K562 (cell line): ENCODE results near the gene MED15. TPM values are rescaled to one million over a fixed set of nuclear protein-coding genes. Genes with fewer than 3 reads are reported as not detected.
A peak's percentile ranks its signal among the peaks of the same experiment; 100 is the strongest.

ENCODE experiments used
- CHD4 ChIP-seq: fragments of 200-600 bp; sonication (generic); IDR thresholded peaks from 3 replicates; pipeline ENCODE4 v1.6.1; 2012; ENCODE audit warnings: low read depth, mild to moderate bottlenecking, mixed read lengths, low read length, inconsistent platforms; ENCODE audit not compliant: insufficient read depth, insufficient replicate concordance, poor library complexity, severe bottlenecking
- KDM4B ChIP-seq, 2 experiments: fragments of 450-650 bp in 1 of 2; sonication (generic) in 1 of 2; IDR thresholded peaks; 2 replicates each; pipeline ENCODE4 v1.6.1; 2016 to 2017; ENCODE audit warnings: borderline replicate concordance in 2 of 2, antibody characterized with exemption in 1 of 2, low read depth in 1 of 2, mild to moderate bottlenecking in 1 of 2
- NCOA6 ChIP-seq: fragments of 450-650 bp; IDR thresholded peaks from 2 replicates; pipeline ENCODE4 v1.6.1; 2017; ENCODE audit warnings: mild to moderate bottlenecking
- NR1H2 ChIP-seq: sonication (generic); formaldehyde crosslinking; IDR thresholded peaks from 2 replicates; pipeline ENCODE4 v1.4.0; 2020; ENCODE audit warnings: mild to moderate bottlenecking, missing genetic modification reagents
- PREB ChIP-seq: sonication (generic); formaldehyde crosslinking; IDR thresholded peaks from 2 replicates; pipeline ENCODE4 v1.8.1; 2023; ENCODE audit warnings: mild to moderate bottlenecking, missing genetic modification reagents
- SP2 ChIP-seq: IDR thresholded peaks from 2 replicates; pipeline ENCODE4 v1.6.1; 2011; ENCODE audit warnings: mild to moderate bottlenecking, low read depth, low read length, moderate library complexity; ENCODE audit not compliant: poor library complexity, severe bottlenecking; ENCODE audit errors: extremely low read depth
- TSHZ1 ChIP-seq: fragments of 250-450 bp; sonication (Bioruptor Pico); IDR thresholded peaks from 2 replicates; pipeline ENCODE4 v1.4.0; 2020; ENCODE audit warnings: mild to moderate bottlenecking, moderate library complexity
- XRCC4 ChIP-seq: IDR thresholded peaks from one replicate; pipeline ENCODE4 v1.6.1; 2011; ENCODE audit not compliant: insufficient read depth, insufficient read length; ENCODE audit errors: extremely low read depth
- ZBTB11 ChIP-seq, 3 experiments: fragments of 200-800 bp in 1 of 3; fragments of 250-450 bp in 1 of 3; fragments of 450-650 bp in 1 of 3; sonication (Bioruptor Pico) in 1 of 3; sonication (Bioruptor generic) in 1 of 3; formaldehyde crosslinking in 1 of 3; IDR thresholded peaks; 2 replicates each; pipeline versions ENCODE4 v1.6.1 to v1.8.0; 2016 to 2022; ENCODE audit warnings: mild to moderate bottlenecking in 2 of 3, missing genetic modification characterization in 2 of 3, missing compliant biosample characterization in 1 of 3, moderate library complexity in 1 of 3
- ZNF174 ChIP-seq: fragments of 250-450 bp; sonication (Bioruptor Pico); IDR thresholded peaks from 2 replicates; pipeline ENCODE4 v1.4.0; 2020; ENCODE audit warnings: mild to moderate bottlenecking
- ZNF282 ChIP-seq: sonication (generic); formaldehyde crosslinking; IDR thresholded peaks from 2 replicates; pipeline ENCODE4 v1.8.1; 2023; ENCODE audit warnings: missing genetic modification reagents
- ZNF431 ChIP-seq: sonication (generic); formaldehyde crosslinking; IDR thresholded peaks from 2 replicates; pipeline ENCODE4 v1.8.0; 2022; ENCODE audit warnings: mild to moderate bottlenecking, missing genetic modification reagents
- ZNF76 ChIP-seq: fragments of 250-450 bp; sonication (Bioruptor Pico); IDR thresholded peaks from 2 replicates; pipeline ENCODE4 v1.4.0; 2020; ENCODE audit warnings: mild to moderate bottlenecking, moderate library complexity, borderline replicate concordance
- ZNF780A ChIP-seq: fragments of 250-450 bp; sonication (Bioruptor Pico); IDR thresholded peaks from 2 replicates; pipeline ENCODE4 v1.5.0; 2021; ENCODE audit warnings: mild to moderate bottlenecking
- ZNF830 ChIP-seq: fragments of 250-450 bp; sonication (Bioruptor Pico); IDR thresholded peaks from 2 replicates; pipeline ENCODE4 v1.5.0; 2021; ENCODE audit warnings: mild to moderate bottlenecking
- polyA plus RNA-seq, 8 experiments: library from polyadenylated mRNA; depleted of rRNA in 4 of 8; stranded (reverse) in 5 of 8; unstranded in 3 of 8; fragments of >200 nt; fragmentation: Nextera tagmentation in 2 of 8; fragmentation: Illumina TruSeq in 1 of 8; extraction: Ambion mirVana in 2 of 8; extraction: Trizol in 1 of 8; gene quantifications; 2 replicates each; pipeline versions ENCODE4 v1.2.1 to v1.2.3, GENCODE V29; 2011 to 2014; ENCODE audit warnings: inconsistent platforms in 1 of 8, missing spikeins in 1 of 8
- total RNA-seq, 7 experiments: library from RNA; depleted of rRNA in 6 of 7; stranded (reverse); fragments of >200 nt in 6 of 7; fragmentation: Illumina TruSeq in 2 of 7; extraction: Trizol in 2 of 7; gene quantifications; 2 replicates each; pipeline versions ENCODE4 v1.2.1 to v1.2.3, GENCODE V29; 2011 to 2021; ENCODE audit warnings: low replicate concordance in 1 of 7
- TF ChIP-seq, protein P1 (sequence below): sonication (generic); formaldehyde crosslinking; IDR thresholded peaks from 2 replicates; pipeline ENCODE4 v1.8.0; 2022; ENCODE audit warnings: mild to moderate bottlenecking, missing genetic modification reagents
- TF ChIP-seq, protein P2 (sequence below), 2 experiments: fragments of 200-800 bp in 1 of 2; sonication (Bioruptor generic) in 1 of 2; sonication (generic) in 1 of 2; formaldehyde crosslinking in 1 of 2; IDR thresholded peaks in 1 of 2; conservative IDR thresholded peaks in 1 of 2; 2 replicates each; pipeline versions ENCODE4 v1.5.0 to v1.6.1; 2016 to 2020; ENCODE audit warnings: missing compliant biosample characterization in 1 of 2, missing genetic modification characterization in 1 of 2, missing genetic modification reagents in 1 of 2

MED15 gene
- total and polyA plus RNA-seq, 9 of the 15 experiments (the other 6 are each of a cell fraction or from before 2014, with no cell fraction given) = 4.0 to 271 (median 60.1) TPM

DNA sequence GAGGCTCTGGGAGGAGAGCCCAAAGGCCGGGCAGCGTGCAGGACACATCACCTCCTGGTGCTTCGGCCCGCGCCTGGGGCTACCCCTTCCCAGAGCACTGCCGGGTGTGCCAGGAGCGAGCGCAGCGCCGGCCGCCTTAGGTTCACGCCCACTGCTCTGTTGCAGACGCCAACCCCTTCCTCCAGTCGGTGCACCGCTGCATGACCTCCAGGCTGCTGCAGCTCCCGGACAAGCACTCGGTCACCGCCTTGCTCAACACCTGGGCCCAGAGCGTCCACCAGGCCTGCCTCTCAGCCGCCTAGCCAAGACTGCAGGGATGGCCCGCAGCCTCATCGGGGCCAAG lies 79.0 kb downstream of the MED15 start (continued):
- TF ChIP-seq, protein P1, sequence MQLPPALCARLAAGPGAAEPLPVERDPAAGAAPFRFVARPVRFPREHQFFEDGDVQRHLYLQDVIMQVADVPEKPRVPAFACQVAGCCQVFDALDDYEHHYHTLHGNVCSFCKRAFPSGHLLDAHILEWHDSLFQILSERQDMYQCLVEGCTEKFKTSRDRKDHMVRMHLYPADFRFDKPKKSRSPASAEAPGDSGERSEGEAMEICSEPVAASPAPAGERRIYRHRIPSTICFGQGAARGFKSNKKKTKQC (CRISPR knock-in tag) = 0 out of 2 replicates have a peak, but pooled peaks have one; percentile 58
- TF ChIP-seq, protein P2, sequence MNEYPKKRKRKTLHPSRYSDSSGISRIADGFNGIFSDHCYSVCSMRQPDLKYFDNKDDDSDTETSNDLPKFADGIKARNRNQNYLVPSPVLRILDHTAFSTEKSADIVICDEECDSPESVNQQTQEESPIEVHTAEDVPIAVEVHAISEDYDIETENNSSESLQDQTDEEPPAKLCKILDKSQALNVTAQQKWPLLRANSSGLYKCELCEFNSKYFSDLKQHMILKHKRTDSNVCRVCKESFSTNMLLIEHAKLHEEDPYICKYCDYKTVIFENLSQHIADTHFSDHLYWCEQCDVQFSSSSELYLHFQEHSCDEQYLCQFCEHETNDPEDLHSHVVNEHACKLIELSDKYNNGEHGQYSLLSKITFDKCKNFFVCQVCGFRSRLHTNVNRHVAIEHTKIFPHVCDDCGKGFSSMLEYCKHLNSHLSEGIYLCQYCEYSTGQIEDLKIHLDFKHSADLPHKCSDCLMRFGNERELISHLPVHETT (CRISPR knock-in tag; conservative IDR thresholded peaks at IDR 0.05 in 1 of 2, IDR thresholded peaks at IDR 0.05 in 1 of 2) = no peak
- TF ChIP-seq ZNF174 (no peak), KDM4B (IDR thresholded peaks at IDR 0.05; ENCODE audit: borderline replicate concordance in 2 of 2, low read depth in 1 of 2) (no peak), ZNF76 (no peak), ZNF431 (no peak), ZNF282 (CRISPR knock-in tag) (peak; percentile 51; the same call in 1 of the 2 replicates), TSHZ1 (CRISPR knock-in tag) (no peak), ZBTB11 (CRISPR knock-in tag; IDR thresholded peaks at IDR 0.05) (peak in 1 of 3 experiments; percentile 29; a peak in 1 of 6 replicates), PREB (no peak), ZNF780A (CRISPR knock-in tag) (no peak), SP2 (no peak), ZNF830 (no peak), XRCC4 (no peak), NCOA6 (no peak), CHD4 (no peak), NR1H2 (CRISPR knock-in tag) (peak; percentile 22; the same call in 1 of the 2 replicates)
